Mucosa of rectum (tissue), 2 donors: ENCODE data around the gene GPR158.

Experiments
- H3K27ac ChIP-seq, 2 donors: one replicate each; pipeline ENCODE4 v1.7.0; 2013; ENCODE audit warnings: inconsistent platforms in 2 of 2, low read depth in 2 of 2, low read length in 2 of 2
- H3K27me3 ChIP-seq, 2 donors: one replicate each; pipeline ENCODE4 v1.7.0; 2013; ENCODE audit warnings: low read length in 2 of 2; ENCODE audit not compliant: control insufficient read depth in 2 of 2, insufficient read depth in 2 of 2
- H3K36me3 ChIP-seq, 2 donors: one replicate each; pipeline ENCODE4 v1.7.0; 2013; ENCODE audit warnings: low read length in 2 of 2; ENCODE audit not compliant: control insufficient read depth in 2 of 2, insufficient read depth in 2 of 2
- H3K4me1 ChIP-seq, 2 donors: one replicate each; pipeline ENCODE4 v1.7.0; 2013; ENCODE audit warnings: low read length in 2 of 2, mild to moderate bottlenecking in 1 of 2; ENCODE audit not compliant: control insufficient read depth in 2 of 2, insufficient read depth in 2 of 2
- H3K4me3 ChIP-seq, 2 donors: one replicate each; pipeline ENCODE4 v1.7.0; 2013; ENCODE audit warnings: low read length in 2 of 2
- H3K9ac ChIP-seq, 2 donors: one replicate each; pipeline ENCODE4 v1.7.0; 2013; ENCODE audit warnings: low read length in 2 of 2, low read depth in 1 of 2, mild to moderate bottlenecking in 1 of 2
- H3K9me3 ChIP-seq, 2 donors: one replicate each; pipeline ENCODE4 v1.7.0; 2013; ENCODE audit warnings: low read length in 2 of 2; ENCODE audit not compliant: control insufficient read depth in 2 of 2
- donor health status: healthy.
- donor health status: Normal muscosa, but diverticular disease.

Gene GPR158

DNA sequence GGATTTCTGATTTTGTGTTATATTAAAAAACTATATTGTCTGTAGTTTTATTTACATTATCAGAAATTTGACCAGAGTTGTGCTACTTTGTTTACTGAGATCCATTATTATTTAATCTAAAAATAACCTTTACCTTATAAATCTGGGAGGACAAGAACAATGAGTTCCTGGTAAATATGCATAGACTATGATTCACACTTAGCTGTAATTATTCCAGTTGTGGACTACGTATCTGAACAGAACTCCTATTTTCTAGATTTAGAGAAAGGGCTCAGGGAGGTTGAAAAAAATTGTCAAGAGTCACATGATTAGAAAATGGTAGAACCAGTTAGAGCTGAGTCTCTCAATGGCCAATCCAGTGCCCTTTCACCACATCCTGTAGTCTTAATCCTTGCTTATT, 4.2 kb upstream of the GPR158 start:
- Histone ChIP-seq H3K4me1 (peaks cover 3 to 14% of the 10 kb centered on the region in 2 donors), H3K27ac (no peak overlapping the region), H3K4me3 (no peak overlapping the region), H3K9ac (no peak overlapping the region), H3K27me3 (peaks cover 13 to 14% of the 10 kb centered on the region in 2 donors), H3K36me3 (no peaks in the 10 kb centered on the region), H3K9me3 (no peaks in the 10 kb centered on the region)

DNA sequence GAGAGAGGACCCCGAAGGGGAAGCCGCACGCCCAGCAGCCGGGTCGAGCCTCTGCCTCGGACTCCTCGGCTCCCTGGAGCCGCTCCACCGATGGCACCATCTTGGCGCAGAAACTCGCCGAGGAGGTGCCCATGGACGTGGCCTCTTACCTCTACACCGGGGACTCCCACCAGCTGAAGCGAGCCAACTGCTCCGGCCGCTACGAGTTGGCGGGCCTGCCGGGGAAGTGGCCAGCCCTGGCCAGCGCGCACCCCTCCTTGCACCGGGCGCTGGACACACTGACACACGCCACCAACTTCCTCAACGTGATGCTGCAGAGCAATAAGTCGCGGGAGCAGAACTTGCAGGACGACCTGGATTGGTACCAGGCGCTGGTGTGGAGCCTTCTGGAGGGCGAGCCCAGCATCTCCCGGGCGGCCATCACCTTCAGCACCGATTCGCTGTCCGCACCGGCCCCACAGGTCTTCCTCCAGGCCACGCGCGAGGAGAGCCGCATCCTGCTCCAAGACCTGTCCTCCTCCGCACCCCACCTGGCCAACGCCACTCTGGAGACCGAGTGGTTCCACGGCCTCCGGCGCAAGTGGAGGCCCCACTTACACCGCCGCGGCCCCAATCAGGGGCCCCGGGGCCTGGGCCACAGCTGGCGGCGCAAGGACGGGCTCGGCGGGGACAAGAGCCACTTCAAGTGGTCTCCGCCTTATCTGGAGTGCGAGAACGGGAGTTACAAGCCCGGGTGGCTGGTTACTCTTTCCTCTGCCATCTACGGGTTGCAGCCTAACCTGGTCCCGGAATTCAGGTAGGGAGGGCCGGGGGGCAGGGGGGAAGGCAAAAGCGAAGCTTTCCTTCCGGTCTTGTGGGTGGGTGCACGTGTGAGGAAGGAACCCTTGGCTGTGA, 973 bp downstream of the GPR158 start:
- H3K4me3 ChIP-seq: peak overlapping the region in 1 of 2 donors; percentile 68
- H3K4me1 ChIP-seq: peaks cover 7 to 14% of the 10 kb centered on the region in 2 donors
- no peak overlapping the region for H3K9ac ChIP-seq
- no peaks in the 10 kb centered on the region for H3K36me3 ChIP-seq
- H3K27ac ChIP-seq: no peak overlapping the region
- peaks cover 32 to 38% of the 10 kb centered on the region in 2 donors for H3K27me3 ChIP-seq
- no peaks in the 10 kb centered on the region for H3K9me3 ChIP-seq

- Histone ChIP-seq H3K9me3 (no peaks in the 10 kb centered on the region), H3K27me3 (peaks cover 32 to 35% of the 10 kb centered on the region in 2 donors), H3K27ac (no peak overlapping the region), H3K36me3 (no peaks in the 10 kb centered on the region), H3K4me1 (peaks cover 7 to 14% of the 10 kb centered on the region in 2 donors), H3K4me3 (no peak overlapping the region), H3K9ac (no peak overlapping the region)
Measured at GRCh38 chr10:25176421-25176968, 1.7 kb downstream of the GPR158 start.

DNA sequence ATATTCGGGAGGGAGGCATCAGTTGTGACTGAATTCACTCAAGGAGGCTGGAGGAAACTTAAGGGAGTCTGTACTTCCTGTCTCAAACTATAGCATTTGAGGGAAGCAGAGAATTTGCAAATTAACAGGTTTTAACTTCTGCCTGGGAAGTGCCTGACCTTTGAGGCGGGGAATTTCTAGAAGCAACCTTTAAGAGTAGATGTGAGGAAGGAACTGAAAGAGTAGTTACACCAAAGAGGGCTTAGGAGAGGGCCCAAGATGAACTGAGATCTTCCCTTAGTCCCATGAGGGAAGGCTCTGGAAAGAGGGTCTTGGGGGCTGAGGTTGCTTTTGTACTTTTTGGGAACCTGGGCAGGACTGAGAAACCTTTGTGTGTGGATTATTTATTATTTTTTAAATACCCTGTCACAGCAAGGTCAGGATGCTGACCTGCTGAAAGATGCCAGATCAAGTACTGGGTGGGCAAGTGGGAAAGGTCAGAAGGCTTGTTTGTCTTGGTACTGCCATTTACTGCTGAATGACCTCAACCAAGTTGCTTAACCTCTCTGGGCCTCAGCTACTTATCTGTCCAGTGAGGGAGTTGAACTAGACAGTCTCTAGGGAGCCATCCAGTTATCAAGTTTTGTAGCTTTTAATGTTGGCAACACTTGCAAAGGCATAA, 2.4 kb downstream of the GPR158 start:
- Histone ChIP-seq H3K4me3 (no peak overlapping the region), H3K9me3 (no peaks in the 10 kb centered on the region), H3K27ac (no peak overlapping the region), H3K36me3 (no peaks in the 10 kb centered on the region), H3K9ac (no peak overlapping the region), H3K4me1 (peaks cover 7 to 14% of the 10 kb centered on the region in 2 donors), H3K27me3 (peaks cover 32% of the 10 kb centered on the region in 2 donors)

DNA sequence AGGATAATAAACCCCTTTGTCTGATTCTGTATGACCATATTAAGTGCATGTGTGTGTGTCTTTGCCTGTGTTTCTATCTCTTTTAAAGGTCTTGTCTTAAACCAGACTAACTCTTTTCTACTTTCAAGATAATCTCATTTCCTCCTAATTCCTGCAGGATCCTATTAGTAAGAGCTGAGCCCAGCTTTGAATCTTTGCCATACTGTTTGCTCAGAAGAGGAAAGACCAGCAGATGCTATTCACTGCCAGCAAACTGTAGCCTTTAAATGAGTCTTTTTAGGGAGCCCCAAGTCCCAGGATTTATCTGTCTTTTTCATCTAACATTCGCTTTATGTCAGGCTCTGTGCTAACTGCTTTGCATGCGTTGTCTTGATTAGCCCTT, 2.9 kb downstream of the GPR158 start:
- H3K27ac ChIP-seq: no peak overlapping the region
- H3K36me3 ChIP-seq: no peaks in the 10 kb centered on the region
- no peak overlapping the region for H3K9ac ChIP-seq
- peaks cover 32% of the 10 kb centered on the region in 2 donors for H3K27me3 ChIP-seq
- H3K4me3 ChIP-seq: no peak overlapping the region
- H3K4me1 ChIP-seq: peaks cover 7 to 14% of the 10 kb centered on the region in 2 donors
- H3K9me3 ChIP-seq: no peaks in the 10 kb centered on the region

- no peak overlapping the region for H3K4me3 ChIP-seq
- no peak overlapping the region for H3K9ac ChIP-seq
- H3K4me1 ChIP-seq: peaks cover 7 to 14% of the 10 kb centered on the region in 2 donors
- H3K36me3 ChIP-seq: no peaks in the 10 kb centered on the region
- H3K27ac ChIP-seq: no peak overlapping the region
- H3K9me3 ChIP-seq: no peaks in the 10 kb centered on the region
- peaks cover 32% of the 10 kb centered on the region in 2 donors for H3K27me3 ChIP-seq
Measured at GRCh38 chr10:25178411-25178810, 3.6 kb downstream of the GPR158 start.

DNA sequence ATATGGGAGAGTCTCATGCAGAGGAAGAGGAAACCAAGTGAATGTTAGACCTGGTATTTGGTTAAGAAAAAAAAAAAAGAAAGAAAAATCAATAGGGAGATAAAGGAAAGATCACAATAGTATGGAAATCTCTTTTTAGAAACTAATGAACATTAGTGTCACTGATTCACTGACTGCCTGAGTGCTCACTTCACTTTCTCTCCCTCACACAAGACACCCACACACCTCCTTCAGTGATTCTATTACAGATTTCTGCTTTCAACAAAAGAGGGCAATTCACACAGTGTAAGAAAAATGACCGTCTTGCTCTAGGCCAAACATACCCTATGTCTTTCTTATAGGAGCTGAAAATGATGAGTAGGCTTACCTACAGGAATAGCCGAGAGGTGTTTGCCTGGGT, 6.0 kb downstream of the GPR158 start:
- H3K36me3 ChIP-seq: no peaks in the 10 kb centered on the region
- H3K9me3 ChIP-seq: no peaks in the 10 kb centered on the region
- H3K27me3 ChIP-seq: peaks cover 20 to 22% of the 10 kb centered on the region in 2 donors
- no peak overlapping the region for H3K4me3 ChIP-seq
- peaks cover 0 to 4% of the 10 kb centered on the region in 2 donors for H3K4me1 ChIP-seq
- no peak overlapping the region for H3K9ac ChIP-seq
- no peak overlapping the region for H3K27ac ChIP-seq

- Histone ChIP-seq H3K27ac (no peak overlapping the region), H3K9me3 (no peaks in the 10 kb centered on the region), H3K4me3 (no peak overlapping the region), H3K36me3 (no peaks in the 10 kb centered on the region), H3K9ac (no peak overlapping the region), H3K4me1 (no peaks in the 10 kb centered on the region), H3K27me3 (peaks cover 3 to 4% of the 10 kb centered on the region in 2 donors)
Measured at GRCh38 chr10:25182636-25183035, 7.8 kb downstream of the GPR158 start.

GRCh38 chr10:25191162-25191895, 16.5 kb downstream of the GPR158 start:
- H3K27me3 ChIP-seq: no peaks in the 10 kb centered on the region
- H3K36me3 ChIP-seq: no peaks in the 10 kb centered on the region
- no peaks in the 10 kb centered on the region for H3K9me3 ChIP-seq
- no peaks in the 10 kb centered on the region for H3K4me1 ChIP-seq
- no peak overlapping the region for H3K9ac ChIP-seq
- no peak overlapping the region for H3K4me3 ChIP-seq
- H3K27ac ChIP-seq: no peak overlapping the region
